Endothelial cell of umbilical vein (primary cell): ENCODE data around the gene PKD1L1. TPM values are rescaled to one million over a fixed set of nuclear protein-coding genes. Genes with fewer than 3 reads are reported as not detected.

ENCODE experiments used
- BruUV-seq: library from RNA; stranded (reverse); fragments of 400-500 nt; replicated peaks from 2 replicates; lab custom pipeline; 2021; lab: Mats Ljungman, UMichigan
- CTCF ChIA-PET: fragments of 300-600, 350-600 bp; sonication (Branson Sonifier 250); formaldehyde crosslinking; loops from one replicate; lab custom pipeline; 2021; ENCODE audit warnings: antibody characterized with exemption, inconsistent platforms; lab: Charles Lee
- POLR2A ChIA-PET: fragments of 300-600, 350-600 bp; sonication (Branson Sonifier 250); formaldehyde crosslinking; loops from one replicate; lab custom pipeline; 2021; ENCODE audit warnings: antibody characterized with exemption, inconsistent platforms; lab: Charles Lee
- DNase-seq: peaks from one replicate; pipeline ENCODE4 v3.0.0-alpha.2; 2011; ENCODE audit warnings: low read depth, low spot score
- FAIRE-seq: peaks from 2 replicates; lab custom pipeline; 2011; peaks lifted over from hg19 to GRCh38; lab: Jason Lieb, UNC
- H2AFZ ChIP-seq: 2 replicates; pipeline ENCODE4 v1.6.0; 2012; ENCODE audit warnings: low read depth, low read length, control low read depth, inconsistent platforms
- H3K27ac ChIP-seq: 2 replicates; pipeline ENCODE4 v1.5.1; 2011; ENCODE audit warnings: low read depth, mild to moderate bottlenecking, control low read depth, low read length, moderate library complexity; ENCODE audit not compliant: insufficient read depth
- H3K27me3 ChIP-seq, 2 experiments: 2 replicates each; pipeline versions ENCODE4 v1.6.0 to v1.6.1; 2011; ENCODE audit warnings: low read length in 2 of 2, mixed read lengths in 1 of 2; ENCODE audit not compliant: control insufficient read depth in 2 of 2, insufficient read depth in 2 of 2
- H3K36me3 ChIP-seq, 2 experiments: 2 replicates in 1 of 2; 3 replicates in 1 of 2; pipeline ENCODE4 v1.5.1; 2011; ENCODE audit warnings: low read length in 2 of 2, mild to moderate bottlenecking in 1 of 2, moderate library complexity in 1 of 2; ENCODE audit not compliant: control insufficient read depth in 2 of 2, insufficient read depth in 2 of 2; ENCODE audit errors: extremely low read depth in 1 of 2
- H3K4me1 ChIP-seq: 3 replicates; pipeline ENCODE4 v1.5.1; 2011; ENCODE audit warnings: mild to moderate bottlenecking, low read length; ENCODE audit not compliant: control insufficient read depth, insufficient read depth; ENCODE audit errors: extremely low read depth
- H3K4me2 ChIP-seq: 2 replicates; pipeline ENCODE4 v1.6.1; 2011; ENCODE audit warnings: low read length, control low read depth, mixed read lengths; ENCODE audit not compliant: insufficient read depth
- H3K4me3 ChIP-seq, 3 experiments: fragments of 200-600 bp in 1 of 3; sonication (generic), shearing (Covaris generic) in 1 of 3; replicated peaks in 1 of 3; 2 replicates each; pipeline ENCODE4 v1.5.1; 2011 to 2016; ENCODE audit warnings: control low read depth in 3 of 3, low read length in 3 of 3, mild to moderate bottlenecking in 2 of 3, inconsistent platforms in 1 of 3, low read depth in 1 of 3, moderate library complexity in 1 of 3; ENCODE audit not compliant: insufficient read depth in 1 of 3
- H3K79me2 ChIP-seq: 2 replicates; pipeline ENCODE4 v1.6.0; 2012; ENCODE audit warnings: low read length, inconsistent platforms; ENCODE audit not compliant: control insufficient read depth, insufficient read depth
- H3K9ac ChIP-seq: replicated peaks from 2 replicates; pipeline ENCODE3; 2011; ENCODE audit warnings: low read length, control low read depth; ENCODE audit not compliant: insufficient read depth; ENCODE audit errors: extremely low read depth
- H3K9me1 ChIP-seq: replicated peaks from 3 replicates; pipeline ENCODE4 v1.6.0; 2011; ENCODE audit warnings: mild to moderate bottlenecking, low read length; ENCODE audit not compliant: control insufficient read depth, insufficient read depth; ENCODE audit errors: extremely low read depth
- H3K9me3 ChIP-seq: replicated peaks from 2 replicates; pipeline ENCODE4 v1.5.1; 2012; ENCODE audit warnings: low read length, inconsistent platforms; ENCODE audit not compliant: control insufficient read depth, insufficient read depth
- H4K20me1 ChIP-seq: replicated peaks from 2 replicates; pipeline ENCODE3; 2011; ENCODE audit warnings: mild to moderate bottlenecking, low read length; ENCODE audit not compliant: control insufficient read depth, insufficient read depth; ENCODE audit errors: extremely low read depth
- CTCF ChIP-seq, 2 donors: IDR thresholded peaks; 1 replicate in 1 of 2; 2 replicates in 1 of 2; pipeline ENCODE4 v1.5.1; 2011; ENCODE audit warnings: low read length in 2 of 2, mild to moderate bottlenecking in 2 of 2, moderate library complexity in 2 of 2, control low read depth in 1 of 2, inconsistent platforms in 1 of 2, low read depth in 1 of 2; ENCODE audit not compliant: insufficient read depth in 1 of 2; ENCODE audit errors: extremely low read depth in 1 of 2
- EZH2 ChIP-seq: IDR thresholded peaks from 2 replicates; pipeline ENCODE4 v1.6.1; 2012; ENCODE audit warnings: borderline replicate concordance, low read depth, mild to moderate bottlenecking, moderate library complexity, low read length, inconsistent platforms; ENCODE audit not compliant: severe bottlenecking
- FOS ChIP-seq: IDR thresholded peaks from 2 replicates; pipeline ENCODE4 v1.6.1; 2011; ENCODE audit warnings: mild to moderate bottlenecking, low read length, moderate library complexity, borderline replicate concordance; ENCODE audit not compliant: insufficient read depth
- GATA2 ChIP-seq: IDR thresholded peaks from 2 replicates; pipeline ENCODE4 v1.7.0; 2011; ENCODE audit warnings: low read depth, mild to moderate bottlenecking, moderate library complexity, mixed read lengths, low read length; ENCODE audit not compliant: insufficient read length, insufficient read depth
- JUN ChIP-seq: IDR thresholded peaks from 2 replicates; pipeline ENCODE4 v1.6.1; 2011; ENCODE audit warnings: borderline replicate concordance, low read depth; ENCODE audit not compliant: insufficient read length, insufficient read depth
- MAX ChIP-seq: IDR thresholded peaks from 2 replicates; pipeline ENCODE4 v1.6.1; 2011; ENCODE audit not compliant: insufficient read depth, insufficient read length
- MYC ChIP-seq: IDR thresholded peaks from one replicate; pipeline ENCODE4 v1.6.1; 2011; ENCODE audit warnings: mild to moderate bottlenecking, low read depth, low read length
- POLR2A ChIP-seq: IDR thresholded peaks from 2 replicates; pipeline ENCODE4 v1.6.1; 2012; ENCODE audit warnings: low read depth, mild to moderate bottlenecking, control low read depth, low read length
- POLR2AphosphoS5 ChIP-seq: IDR thresholded peaks from 2 replicates; pipeline ENCODE4 v1.6.1; 2012; ENCODE audit warnings: low read depth, mild to moderate bottlenecking, control low read depth, low read length, moderate library complexity; ENCODE audit not compliant: insufficient read depth
- dilution Hi-C: fragments of 300-500 bp; cut with MboI; formaldehyde crosslinking; loops from one replicate; pipeline ENCODE4 v1.15.0; 2019; ENCODE audit warnings: low sequenced_read_pairs; ENCODE audit not compliant: extremely low pct_ligation_motif_present
- intact Hi-C: fragments of 100-400 bp; cut with micrococcal nuclease; formaldehyde crosslinking; loops from one replicate; pipeline ENCODE4 v1.10.0; 2022
- polyA plus RNA-seq, 4 experiments: library from polyadenylated mRNA; depleted of rRNA in 3 of 4; stranded (reverse) in 3 of 4; unstranded in 1 of 4; fragments of >200 nt; gene quantifications; 2 replicates each; pipeline versions ENCODE4 v1.2.1 to v1.2.3, GENCODE V29; 2011 to 2012; ENCODE audit warnings: missing spikeins in 1 of 4
- total RNA-seq: library from RNA; stranded (reverse); gene quantifications from 2 replicates; pipeline ENCODE4 v1.2.3, GENCODE V29; 2021

The PKD1L1 gene
- total and polyA plus RNA-seq, 2 donors (not counting 3 experiments of a cell fraction or from before 2014, with no cell fraction given) = 4.1 to 5.9 TPM

GRCh38 chr7:47901542-47901941, 46.7 kb downstream of the PKD1L1 start:
- FAIRE-seq (no peak), DNase-seq (no peak)
- no peak overlapping the region for H3K4me3 ChIP-seq
- no peaks in the 10 kb centered on the region for H3K9me3 ChIP-seq
- no peak overlapping the region for H3K9ac ChIP-seq
- H4K20me1 ChIP-seq = no peaks in the 10 kb centered on the region
- no TSS peak for BruUV-seq
- H3K4me2 ChIP-seq = no peak overlapping the region
- H3K27me3 ChIP-seq = no peaks in the 10 kb centered on the region
- no peaks in the 10 kb centered on the region for H3K9me1 ChIP-seq
- dilution Hi-C loops (no loop called here), intact Hi-C loops (no loop called here)
- ChIA-PET POLR2A (no interaction called here), CTCF (no interaction called here)
- no peak overlapping the region for H3K27ac ChIP-seq
- H3K36me3 ChIP-seq = no peaks in the 10 kb centered on the region
- no peaks in the 10 kb centered on the region for H3K4me1 ChIP-seq
- no peak overlapping the region for H2AFZ ChIP-seq
- H3K79me2 ChIP-seq = no peaks in the 10 kb centered on the region
- TF ChIP-seq MYC (no peak), JUN (no peak), GATA2 (no peak), EZH2 (no peak), POLR2A (no peak), POLR2AphosphoS5 (no peak), CTCF (IDR thresholded peaks at IDR 0.05; ENCODE audit: extremely low read depth in 1 of 2, insufficient read depth in 1 of 2, low read depth in 1 of 2, low read length in 2 of 2) (no peak), FOS (no peak), MAX (no peak)
